Measurements from ENCODE around the gene EEIG1. TPM values are rescaled to one million over a fixed set of nuclear protein-coding genes. Genes with fewer than 3 reads are reported as not detected.

The EEIG1 gene
- total and polyA plus RNA-seq, 9 of the 15 experiments (the other 6 are each of a cell fraction or from before 2014, with no cell fraction given) = 0.17 to 16.7 (median 3.6) TPM

- no peak for TF ChIP-seq ZHX1 (conservative IDR thresholded peaks at IDR 0.05; ENCODE audit: low read length)
- no peak for TF ChIP-seq ZNF239 (CRISPR knock-in tag; IDR thresholded peaks at IDR 0.05)
- peak; percentile 27 for TF ChIP-seq MGA (IDR thresholded peaks at IDR 0.05)
- TF ChIP-seq KDM1A (IDR thresholded peaks at IDR 0.05) = peak in 1 of 2 experiments; percentile 40; a peak in 1 of 4 replicates
- no peak for TF ChIP-seq ELF2 (CRISPR knock-in tag; IDR thresholded peaks at IDR 0.05)
- peak in 1 of 3 experiments; percentile 46; a peak in 2 of 6 replicates for TF ChIP-seq ZBTB11 (CRISPR knock-in tag; IDR thresholded peaks at IDR 0.05)
- TF ChIP-seq RCOR1 (IDR thresholded peaks at IDR 0.05; ENCODE audit: borderline replicate concordance in 1 of 2, low read depth in 2 of 2, low read length in 2 of 2) = peak in 1 of 2 experiments; percentile 83; a peak in 2 of 4 replicates
- TF ChIP-seq NELFE (IDR thresholded peaks at IDR 0.05; ENCODE audit: insufficient read depth, insufficient read length) = no peak
- TF ChIP-seq CREM (IDR thresholded peaks at IDR 0.05; ENCODE audit: low read depth) = peak; percentile 50; the same call in 1 of the 2 replicates
Measured at GRCh38 chr9:128007566-128008138, 26.9 kb upstream of the EEIG1 start (continued).

Measured in K562 (cell line).